Smooth muscle cell (in vitro differentiated cells): ENCODE results near the gene FGF19. TPM values are rescaled to one million over a fixed set of nuclear protein-coding genes. Genes with fewer than 3 reads are reported as not detected.

Experiments
- DNase-seq: peaks from one replicate; lab custom pipeline; 2025; ENCODE audit not compliant: unreplicated experiment; lab: John Stamatoyannopoulos, UW
- H2AFZ ChIP-seq: fragments of 200-600 bp; sonication (generic); 2 replicates; pipeline ENCODE4 v1.6.0; 2016; ENCODE audit warnings: antibody characterized with exemption, low read depth, mild to moderate bottlenecking
- H3F3A ChIP-seq: fragments of 200-600 bp; sonication (generic); 2 replicates; pipeline ENCODE4 v1.6.0; 2017; ENCODE audit warnings: antibody characterized with exemption, low read depth
- H3K27ac ChIP-seq: fragments of 200-600 bp; sonication (generic); 2 replicates; pipeline ENCODE4 v1.5.1; 2016; ENCODE audit warnings: low read depth, mild to moderate bottlenecking
- H3K27me3 ChIP-seq: fragments of 200-600 bp; sonication (generic); 2 replicates; pipeline ENCODE4 v1.6.1; 2016; ENCODE audit warnings: low read depth, mild to moderate bottlenecking
- H3K36me3 ChIP-seq: fragments of 200-600 bp; sonication (generic); 2 replicates; pipeline ENCODE4 v1.5.1; 2016; ENCODE audit warnings: low read depth
- H3K4me1 ChIP-seq: fragments of 200-600 bp; sonication (generic); 2 replicates; pipeline ENCODE4 v1.5.1; 2016; ENCODE audit warnings: low read depth
- H3K4me2 ChIP-seq: fragments of 200-600 bp; sonication (generic); 2 replicates; pipeline ENCODE4 v1.6.0; 2016; ENCODE audit warnings: mild to moderate bottlenecking
- H3K4me3 ChIP-seq: fragments of 200-600 bp; sonication (generic); 2 replicates; pipeline ENCODE4 v1.5.1; 2016; ENCODE audit warnings: mild to moderate bottlenecking
- H3K79me2 ChIP-seq: fragments of 200-600 bp; sonication (generic); 2 replicates; pipeline ENCODE4 v1.6.0; 2016; ENCODE audit warnings: low read depth, mild to moderate bottlenecking
- H3K9ac ChIP-seq: fragments of 200-600 bp; sonication (generic); 2 replicates; pipeline ENCODE4 v1.6.0; 2016; ENCODE audit warnings: low read depth
- H3K9me3 ChIP-seq: fragments of 200-600 bp; sonication (generic); replicated peaks from 2 replicates; pipeline ENCODE4 v1.5.1; 2016; ENCODE audit warnings: low read depth
- H4K20me1 ChIP-seq: fragments of 200-600 bp; sonication (generic); 2 replicates; pipeline ENCODE4 v1.6.0; 2016; ENCODE audit warnings: low read depth
- WGBS: methylation state at CpG from one replicate; pipeline ENCODE4 v1.1.7; 2016; ENCODE audit warnings: low lambda C conversion rate; 5-methylcytosine and 5-hydroxymethylcytosine counted together
- polyA plus RNA-seq: library from polyadenylated mRNA; unstranded; fragments of >200 nt; fragmentation: Nextera tagmentation; extraction: Ambion mirVana; gene quantifications from 2 replicates; pipeline ENCODE4 v1.2.1, GENCODE V29; 2016
- total RNA-seq: library from RNA; depleted of rRNA; stranded (reverse); fragments of >200 nt; gene quantifications from 2 replicates; pipeline ENCODE4 v1.2.3, GENCODE V29; 2014
- TF ChIP-seq, protein P1 (sequence below): fragments of 200-600 bp; sonication (generic); IDR thresholded peaks from 2 replicates; pipeline ENCODE4 v1.5.1; 2017; ENCODE audit warnings: borderline replicate concordance, mild to moderate bottlenecking, antibody characterized with exemption; ENCODE audit not compliant: insufficient read depth, poor library complexity, severe bottlenecking

The FGF19 gene, protein sequence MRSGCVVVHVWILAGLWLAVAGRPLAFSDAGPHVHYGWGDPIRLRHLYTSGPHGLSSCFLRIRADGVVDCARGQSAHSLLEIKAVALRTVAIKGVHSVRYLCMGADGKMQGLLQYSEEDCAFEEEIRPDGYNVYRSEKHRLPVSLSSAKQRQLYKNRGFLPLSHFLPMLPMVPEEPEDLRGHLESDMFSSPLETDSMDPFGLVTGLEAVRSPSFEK
- total RNA-seq (not detected in 2 replicates), polyA plus RNA-seq (not detected in 2 replicates)

DNA sequence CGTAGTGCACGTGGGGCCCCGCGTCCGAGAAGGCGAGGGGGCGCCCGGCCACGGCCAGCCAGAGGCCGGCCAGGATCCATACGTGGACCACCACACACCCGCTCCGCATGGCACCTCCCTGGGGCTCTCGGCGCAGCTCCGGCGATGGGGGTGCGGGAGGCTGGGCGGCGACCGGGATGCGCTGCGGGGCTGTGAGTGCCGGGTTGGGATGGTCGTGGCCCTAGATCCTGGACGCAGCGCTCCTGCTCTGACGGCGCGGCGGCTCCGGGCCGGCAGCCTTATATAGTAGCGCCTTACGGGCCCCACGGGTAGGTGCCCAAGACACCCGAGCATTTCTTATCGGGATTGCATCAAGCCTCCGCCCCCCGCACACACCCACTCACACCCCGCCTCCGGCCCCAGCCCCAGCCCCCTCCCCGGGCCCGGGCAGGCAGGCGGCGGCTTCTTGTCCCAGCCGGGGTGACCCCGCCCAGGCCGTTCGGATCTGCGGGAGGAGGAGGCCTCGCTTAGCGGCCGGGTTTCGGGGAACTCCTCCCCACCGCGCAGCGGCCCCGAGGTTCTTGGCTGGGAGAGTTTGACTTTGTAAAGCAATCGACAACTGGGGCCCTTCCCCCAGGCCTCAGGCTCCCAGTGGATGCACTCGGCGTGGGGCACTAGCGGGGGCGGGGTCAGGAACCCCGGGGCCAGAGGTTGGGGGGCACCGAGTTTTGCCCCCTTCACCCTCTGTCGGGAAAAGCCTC is at the start of gene FGF19:
Gene FGF19, minus strand, starts transcription at position 255 of the 740 bp plus-strand sequence. Its CDS starts 146 bp downstream, at position 109.
- no peak within 1 kb of the TSS for H3K27ac ChIP-seq
- TF ChIP-seq, protein P1, sequence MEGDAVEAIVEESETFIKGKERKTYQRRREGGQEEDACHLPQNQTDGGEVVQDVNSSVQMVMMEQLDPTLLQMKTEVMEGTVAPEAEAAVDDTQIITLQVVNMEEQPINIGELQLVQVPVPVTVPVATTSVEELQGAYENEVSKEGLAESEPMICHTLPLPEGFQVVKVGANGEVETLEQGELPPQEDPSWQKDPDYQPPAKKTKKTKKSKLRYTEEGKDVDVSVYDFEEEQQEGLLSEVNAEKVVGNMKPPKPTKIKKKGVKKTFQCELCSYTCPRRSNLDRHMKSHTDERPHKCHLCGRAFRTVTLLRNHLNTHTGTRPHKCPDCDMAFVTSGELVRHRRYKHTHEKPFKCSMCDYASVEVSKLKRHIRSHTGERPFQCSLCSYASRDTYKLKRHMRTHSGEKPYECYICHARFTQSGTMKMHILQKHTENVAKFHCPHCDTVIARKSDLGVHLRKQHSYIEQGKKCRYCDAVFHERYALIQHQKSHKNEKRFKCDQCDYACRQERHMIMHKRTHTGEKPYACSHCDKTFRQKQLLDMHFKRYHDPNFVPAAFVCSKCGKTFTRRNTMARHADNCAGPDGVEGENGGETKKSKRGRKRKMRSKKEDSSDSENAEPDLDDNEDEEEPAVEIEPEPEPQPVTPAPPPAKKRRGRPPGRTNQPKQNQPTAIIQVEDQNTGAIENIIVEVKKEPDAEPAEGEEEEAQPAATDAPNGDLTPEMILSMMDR, result no peak
- H4K20me1 ChIP-seq, result no peaks in the 10 kb centered on the region
- H3F3A ChIP-seq, result no peaks in the 10 kb centered on the region
- no peak within 1 kb of the TSS for H2AFZ ChIP-seq
- H3K4me3 ChIP-seq, result peak within 1 kb of the TSS; percentile 32
- no peaks in the 10 kb centered on the region for H3K79me2 ChIP-seq
- peak within 1 kb of the TSS; percentile 79 for H3K4me2 ChIP-seq
- H3K9ac ChIP-seq, result no peak within 1 kb of the TSS
- WGBS, result 2% methylated on average over 56 of the region's 67 CpGs
- no peaks in the 10 kb centered on the region for H3K9me3 ChIP-seq
- H3K36me3 ChIP-seq, result no peaks in the 10 kb centered on the region
- peaks cover 67% of the 10 kb centered on the region for H3K27me3 ChIP-seq
- DNase-seq, result no peak
- H3K4me1 ChIP-seq, result peaks cover 42% of the 10 kb centered on the region

DNA sequence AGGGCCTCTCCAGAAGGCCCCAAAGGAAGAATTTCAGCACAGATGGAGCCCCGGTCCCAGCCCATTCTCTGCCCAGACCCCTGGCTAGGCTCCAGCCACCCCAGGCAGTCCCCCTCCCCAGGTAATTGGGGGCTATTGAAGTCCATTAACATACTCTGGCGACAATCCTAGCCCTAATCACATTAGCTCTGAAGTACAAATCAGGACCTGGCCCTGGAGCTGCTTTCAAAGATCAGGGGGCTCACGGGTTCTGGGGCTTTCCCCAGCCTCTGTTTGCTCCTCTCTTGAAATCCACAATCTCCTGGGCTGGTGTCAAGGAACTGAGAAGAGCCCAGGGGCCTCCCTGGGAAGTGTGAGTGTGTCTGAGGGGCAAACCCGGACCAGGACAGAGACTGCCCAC is 49.1 kb upstream of the FGF19 start:
- H4K20me1 ChIP-seq, result no peaks in the 10 kb centered on the region
- no peak overlapping the region for H3K27ac ChIP-seq
- TF ChIP-seq, protein P1, result no peak
- no peaks in the 10 kb centered on the region for H3K36me3 ChIP-seq
- H3K27me3 ChIP-seq, result no peaks in the 10 kb centered on the region
- H3K9ac ChIP-seq, result no peak overlapping the region
- H3K9me3 ChIP-seq, result no peaks in the 10 kb centered on the region
- no peak overlapping the region for H2AFZ ChIP-seq
- no peaks in the 10 kb centered on the region for H3K79me2 ChIP-seq
- DNase-seq, result no peak
- no peak overlapping the region for H3K4me2 ChIP-seq
- WGBS, result 35% methylated on average over 4 of the region's 4 CpGs
- H3K4me1 ChIP-seq, result no peaks in the 10 kb centered on the region
- no peaks in the 10 kb centered on the region for H3F3A ChIP-seq
- no peak overlapping the region for H3K4me3 ChIP-seq

DNA sequence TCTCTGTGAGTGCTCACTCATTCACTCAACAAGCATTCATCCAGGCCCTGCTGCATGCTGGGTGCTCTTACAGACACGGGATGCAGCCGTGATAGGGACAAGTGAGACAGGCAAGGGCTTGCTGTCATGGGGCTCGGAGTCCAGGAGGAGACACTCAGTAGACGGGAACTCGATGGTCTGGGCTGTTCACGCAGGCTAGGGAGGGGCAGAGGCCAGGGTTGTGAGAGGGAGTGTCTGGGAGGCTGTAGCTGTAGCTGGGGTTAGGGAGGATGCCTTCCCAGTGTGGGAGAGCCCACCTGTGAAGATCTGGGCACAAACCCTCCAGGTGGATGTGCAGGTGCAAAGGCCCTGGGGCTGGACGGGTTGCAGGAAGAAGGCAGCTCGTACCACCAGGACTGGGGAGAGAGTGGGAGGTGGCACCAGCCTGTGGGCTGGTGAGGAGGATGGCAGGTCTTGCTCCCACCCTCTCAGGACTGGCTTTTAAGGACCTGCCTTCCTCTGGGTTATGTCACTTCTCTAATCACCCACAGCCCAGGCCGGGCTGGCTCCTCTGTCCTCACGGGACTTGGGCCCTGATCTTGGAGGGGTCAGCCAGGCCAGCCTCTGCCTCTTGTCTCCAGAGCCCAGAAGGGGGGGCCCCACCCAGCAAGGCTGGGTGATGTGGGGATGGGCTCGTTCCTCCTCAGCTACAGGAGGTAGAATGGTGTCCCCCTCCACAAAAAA is 47.2 kb upstream of the FGF19 start:
- WGBS, result 84% methylated on average over 11 of the region's 11 CpGs
- no peaks in the 10 kb centered on the region for H3K9me3 ChIP-seq
- H3K9ac ChIP-seq, result no peak overlapping the region
- no peaks in the 10 kb centered on the region for H4K20me1 ChIP-seq
- no peaks in the 10 kb centered on the region for H3F3A ChIP-seq
- TF ChIP-seq, protein P1, result no peak
- H3K4me1 ChIP-seq, result peaks cover 7% of the 10 kb centered on the region
- H3K4me3 ChIP-seq, result no peak overlapping the region
- H3K36me3 ChIP-seq, result no peaks in the 10 kb centered on the region
- H3K79me2 ChIP-seq, result no peaks in the 10 kb centered on the region
- no peak for DNase-seq
- H3K27me3 ChIP-seq, result no peaks in the 10 kb centered on the region
- no peak overlapping the region for H2AFZ ChIP-seq
- H3K4me2 ChIP-seq, result no peak overlapping the region
- no peak overlapping the region for H3K27ac ChIP-seq
